SK-N-MC (cell line): ENCODE results near the gene STRN.

Source experiments
- DNase-seq: peaks from one replicate; pipeline ENCODE4 v3.0.0-alpha.2; 2011; ENCODE audit warnings: low read depth, low spot score
- H3K27ac ChIP-seq: fragments of 200-600 bp; sonication (generic); 2 replicates; pipeline ENCODE4 v1.5.1; 2016; ENCODE audit warnings: mixed run types
- H3K36me3 ChIP-seq: fragments of 200-600 bp; sonication (generic); 2 replicates; pipeline ENCODE4 v1.6.1; 2017; ENCODE audit warnings: antibody characterized with exemption, low read length, mixed read lengths; ENCODE audit not compliant: insufficient read depth
- H3K4me3 ChIP-seq: fragments of 200-600 bp; sonication (generic); 2 replicates; pipeline ENCODE4 v1.5.1; 2016
- H3K9ac ChIP-seq: fragments of 200-600 bp; sonication (generic); 2 replicates; pipeline ENCODE4 v1.8.0; 2017; ENCODE audit warnings: mixed run types, mixed read lengths; ENCODE audit not compliant: insufficient read length
- H3K9me3 ChIP-seq: fragments of 200-600 bp; sonication (generic); 2 replicates; pipeline ENCODE4 v1.6.1; 2017; ENCODE audit warnings: low read depth, mild to moderate bottlenecking, antibody characterized with exemption, low read length, moderate library complexity, mixed read lengths
- EZH2 ChIP-seq: fragments of 200-600 bp; sonication (generic); IDR thresholded peaks from one replicate; pipeline ENCODE4 v1.6.1; 2017; ENCODE audit warnings: antibody characterized with exemption
- FOXP2 ChIP-seq: optimal IDR thresholded peaks from 2 replicates; pipeline ENCODE3; 2011; ENCODE audit warnings: mild to moderate bottlenecking, moderate library complexity; ENCODE audit not compliant: insufficient read depth; ENCODE audit errors: extremely low read length, control extremely low read depth
- POLR2AphosphoS5 ChIP-seq: IDR thresholded peaks from 2 replicates; pipeline ENCODE4 v1.6.1; 2012; ENCODE audit warnings: mild to moderate bottlenecking, low read depth, low read length, borderline replicate concordance

STRN gene

GRCh38 chr2:36921984-36922383 is 44.4 kb downstream of the STRN start:
- no peak for DNase-seq
- Histone ChIP-seq H3K36me3 (no peaks in the 10 kb centered on the region), H3K27ac (no peak overlapping the region), H3K9ac (no peak overlapping the region), H3K4me3 (no peak overlapping the region), H3K9me3 (no peaks in the 10 kb centered on the region)
- TF ChIP-seq EZH2 (no peak), FOXP2 (no peak), POLR2AphosphoS5 (no peak)

- TF ChIP-seq EZH2 (no peak), POLR2AphosphoS5 (no peak), FOXP2 (no peak)
- no peak for DNase-seq
Observed at GRCh38 chr2:36919041-36919837, 47.1 kb downstream of the STRN start.

GRCh38 chr2:36918307-36918706 is 48.0 kb downstream of the STRN start:
- no peak for DNase-seq
- no peak overlapping the region for H3K9ac ChIP-seq
- no peak overlapping the region for H3K27ac ChIP-seq
- H3K9me3 ChIP-seq = no peaks in the 10 kb centered on the region
- H3K4me3 ChIP-seq = no peak overlapping the region
- no peak for TF ChIP-seq POLR2AphosphoS5
- H3K36me3 ChIP-seq = no peaks in the 10 kb centered on the region; the same call in 1 of the 2 replicates

More at GRCh38 chr2:36919041-36919837, 47.1 kb downstream of the STRN start:
- Histone ChIP-seq H3K4me3 (no peak overlapping the region), H3K27ac (no peak overlapping the region), H3K9ac (no peak overlapping the region), H3K9me3 (no peaks in the 10 kb centered on the region), H3K36me3 (no peaks in the 10 kb centered on the region; the same call in 1 of the 2 replicates)

GRCh38 chr2:36915627-36916026 is 50.7 kb downstream of the STRN start:
- no peak overlapping the region for H3K9ac ChIP-seq
- no peak overlapping the region for H3K27ac ChIP-seq
- no peaks in the 10 kb centered on the region for H3K9me3 ChIP-seq
- no peaks in the 10 kb centered on the region; the same call in 1 of the 2 replicates for H3K36me3 ChIP-seq
- TF ChIP-seq POLR2AphosphoS5 (no peak), EZH2 (no peak), FOXP2 (no peak)
- H3K4me3 ChIP-seq = no peak overlapping the region
- no peak for DNase-seq

- TF ChIP-seq POLR2AphosphoS5 = no peak
- no peak for TF ChIP-seq EZH2
- TF ChIP-seq FOXP2 = no peak
- Histone ChIP-seq H3K4me3 (no peak overlapping the region), H3K9ac (no peak overlapping the region), H3K27ac (no peak overlapping the region), H3K9me3 (no peaks in the 10 kb centered on the region), H3K36me3 (peaks cover 4% of the 10 kb centered on the region)
- DNase-seq = no peak
Observed at GRCh38 chr2:36912695-36913094, 53.6 kb downstream of the STRN start.

GRCh38 chr2:36911012-36911411 is 55.3 kb downstream of the STRN start:
- TF ChIP-seq EZH2 = no peak
- TF ChIP-seq POLR2AphosphoS5 = no peak
- no peak for TF ChIP-seq FOXP2
- H3K36me3 ChIP-seq = peaks cover 4% of the 10 kb centered on the region
- no peak for DNase-seq

GRCh38 chr2:36906277-36906676 is 60.1 kb downstream of the STRN start:
- TF ChIP-seq EZH2 (no peak), FOXP2 (no peak), POLR2AphosphoS5 (no peak)
- Histone ChIP-seq H3K9ac (no peak overlapping the region), H3K4me3 (no peak overlapping the region), H3K27ac (no peak overlapping the region), H3K9me3 (no peaks in the 10 kb centered on the region), H3K36me3 (peaks cover 4% of the 10 kb centered on the region; the same call in 1 of the 2 replicates)
- DNase-seq = no peak

More at GRCh38 chr2:36911012-36911411, 55.3 kb downstream of the STRN start:
- Histone ChIP-seq H3K9me3 (no peaks in the 10 kb centered on the region), H3K9ac (no peak overlapping the region), H3K27ac (no peak overlapping the region), H3K4me3 (no peak overlapping the region)

GRCh38 chr2:36904636-36905035 is 61.7 kb downstream of the STRN start:
- Histone ChIP-seq H3K4me3 (no peak overlapping the region), H3K27ac (no peak overlapping the region), H3K9me3 (no peaks in the 10 kb centered on the region), H3K9ac (no peak overlapping the region), H3K36me3 (peaks cover 8% of the 10 kb centered on the region; the same call in 1 of the 2 replicates)
- no peak for DNase-seq
- TF ChIP-seq EZH2 (no peak), POLR2AphosphoS5 (no peak), FOXP2 (no peak)
